ENCODE measurements around the gene MUS81. TPM values are rescaled to one million over a fixed set of nuclear protein-coding genes. Genes with fewer than 3 reads are reported as not detected.

The MUS81 gene
- total and polyA plus RNA-seq, 7 donors = 33.5 to 61.8 (median 42.9) TPM

DNA sequence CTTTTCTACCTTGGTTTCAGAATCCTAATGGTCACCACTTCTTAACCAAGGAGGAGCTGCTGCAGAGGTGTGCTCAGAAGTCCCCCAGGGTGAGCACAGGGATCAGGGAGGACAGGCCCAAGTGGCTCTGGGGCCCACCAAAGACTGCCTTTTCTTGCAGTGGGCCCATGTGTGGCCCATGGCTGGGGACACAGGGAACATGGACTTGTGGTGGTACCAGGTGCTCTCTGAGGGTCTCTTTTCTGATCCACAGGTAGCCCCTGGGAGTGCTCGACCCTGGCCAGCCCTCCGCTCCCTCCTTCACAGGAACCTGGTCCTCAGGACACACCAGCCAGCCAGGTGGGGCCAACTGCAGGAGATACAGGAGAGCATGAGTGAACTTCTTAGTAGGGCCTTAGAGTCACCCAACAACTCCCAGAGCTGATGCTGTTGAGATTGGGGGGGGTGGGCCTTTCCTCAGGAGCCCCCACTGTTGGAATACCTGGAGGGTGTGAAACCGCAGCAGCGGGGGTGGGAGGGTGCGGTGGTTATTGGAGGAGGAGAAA is 2.0 kb downstream of the MUS81 start:
- intact Hi-C loops (cut with DNase I) = no loop called here
- peak overlapping the region; percentile 89 to 99 (median 95) for H3K27ac ChIP-seq
- H3K36me3 ChIP-seq = peaks cover 17 to 56% (median 49%) of the 10 kb centered on the region in 4 donors
- peaks cover 0 to 41% (median 27%) of the 10 kb centered on the region in 4 donors for H3K4me1 ChIP-seq
- TF ChIP-seq EP300 (IDR thresholded peaks at IDR 0.05) (no peak), POLR2A (IDR thresholded peaks at IDR 0.05) (no peak), POLR2AphosphoS5 (IDR thresholded peaks at IDR 0.05) (no peak)
- TF ChIP-seq, protein P1, sequence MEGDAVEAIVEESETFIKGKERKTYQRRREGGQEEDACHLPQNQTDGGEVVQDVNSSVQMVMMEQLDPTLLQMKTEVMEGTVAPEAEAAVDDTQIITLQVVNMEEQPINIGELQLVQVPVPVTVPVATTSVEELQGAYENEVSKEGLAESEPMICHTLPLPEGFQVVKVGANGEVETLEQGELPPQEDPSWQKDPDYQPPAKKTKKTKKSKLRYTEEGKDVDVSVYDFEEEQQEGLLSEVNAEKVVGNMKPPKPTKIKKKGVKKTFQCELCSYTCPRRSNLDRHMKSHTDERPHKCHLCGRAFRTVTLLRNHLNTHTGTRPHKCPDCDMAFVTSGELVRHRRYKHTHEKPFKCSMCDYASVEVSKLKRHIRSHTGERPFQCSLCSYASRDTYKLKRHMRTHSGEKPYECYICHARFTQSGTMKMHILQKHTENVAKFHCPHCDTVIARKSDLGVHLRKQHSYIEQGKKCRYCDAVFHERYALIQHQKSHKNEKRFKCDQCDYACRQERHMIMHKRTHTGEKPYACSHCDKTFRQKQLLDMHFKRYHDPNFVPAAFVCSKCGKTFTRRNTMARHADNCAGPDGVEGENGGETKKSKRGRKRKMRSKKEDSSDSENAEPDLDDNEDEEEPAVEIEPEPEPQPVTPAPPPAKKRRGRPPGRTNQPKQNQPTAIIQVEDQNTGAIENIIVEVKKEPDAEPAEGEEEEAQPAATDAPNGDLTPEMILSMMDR (IDR thresholded peaks at IDR 0.05) = no peak
- 79 to 88% methylated on average over 5 of the region's 5 CpGs for WGBS, 2 donors
- no peaks in the 10 kb centered on the region for H3K9me3 ChIP-seq
- peak; percentile 59 for DNase-seq
- no peak overlapping the region for H3K4me3 ChIP-seq
- no peaks in the 10 kb centered on the region for H3K27me3 ChIP-seq

DNA sequence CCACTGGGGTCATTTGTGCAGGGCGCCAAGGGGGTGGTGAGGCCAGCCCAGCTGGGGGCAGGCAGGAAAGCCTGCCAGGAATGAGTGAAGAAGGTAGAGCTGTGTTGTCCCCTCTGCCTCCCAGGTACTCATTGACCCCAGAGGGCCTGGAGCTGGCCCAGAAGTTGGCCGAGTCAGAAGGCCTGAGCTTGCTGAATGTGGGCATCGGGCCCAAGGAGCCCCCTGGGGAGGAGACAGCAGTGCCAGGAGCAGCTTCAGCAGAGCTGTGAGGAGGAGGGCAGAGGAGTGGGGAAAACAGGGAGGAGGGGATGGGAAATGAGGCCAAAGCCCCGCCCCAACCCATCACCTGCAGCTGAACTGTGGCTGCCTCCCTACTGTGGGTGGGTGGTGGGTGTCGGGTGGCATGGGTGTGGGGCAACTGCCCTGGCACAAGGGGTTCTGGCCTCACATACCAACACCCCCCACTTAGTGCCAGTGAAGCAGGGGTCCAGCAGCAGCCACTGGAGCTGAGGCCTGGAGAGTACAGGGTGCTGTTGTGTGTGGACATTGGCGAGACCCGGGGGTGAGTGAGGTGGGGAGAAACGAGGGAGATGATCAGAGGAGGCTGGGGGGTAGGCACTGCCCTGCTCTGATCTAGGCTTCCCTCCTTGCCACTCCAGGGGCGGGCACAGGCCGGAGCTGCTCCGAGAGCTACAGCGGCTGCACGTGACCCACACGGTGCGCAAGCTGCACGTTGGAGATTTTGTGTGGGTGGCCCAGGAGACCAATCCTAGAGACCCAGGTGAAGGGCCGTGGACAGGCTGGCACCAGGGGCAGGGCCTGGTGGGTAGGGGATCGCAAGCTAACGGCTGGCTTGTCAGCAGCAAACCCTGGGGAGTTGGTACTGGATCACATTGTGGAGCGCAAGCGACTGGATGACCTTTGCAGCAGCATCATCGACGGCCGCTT is 3.0 kb downstream of the MUS81 start:
- H3K36me3 ChIP-seq = peaks cover 23 to 66% (median 56%) of the 10 kb centered on the region in 4 donors
- H3K4me3 ChIP-seq = no peak overlapping the region
- WGBS, 2 donors = 93% methylated on average over 24 of the region's 24 CpGs
- H3K9me3 ChIP-seq = no peaks in the 10 kb centered on the region
- DNase-seq = peak; percentile 70
- TF ChIP-seq POLR2AphosphoS5 (IDR thresholded peaks at IDR 0.05) (peak in 1 of 4 donors; percentile 2), POLR2A (IDR thresholded peaks at IDR 0.05) (no peak)
- H3K27me3 ChIP-seq = no peaks in the 10 kb centered on the region
- H3K4me1 ChIP-seq = peaks cover 0 to 49% (median 34%) of the 10 kb centered on the region in 4 donors
- H3K27ac ChIP-seq = peak overlapping the region; percentile 30 to 99 (median 90)
- intact Hi-C loops (cut with DNase I) = no loop called here

DNA sequence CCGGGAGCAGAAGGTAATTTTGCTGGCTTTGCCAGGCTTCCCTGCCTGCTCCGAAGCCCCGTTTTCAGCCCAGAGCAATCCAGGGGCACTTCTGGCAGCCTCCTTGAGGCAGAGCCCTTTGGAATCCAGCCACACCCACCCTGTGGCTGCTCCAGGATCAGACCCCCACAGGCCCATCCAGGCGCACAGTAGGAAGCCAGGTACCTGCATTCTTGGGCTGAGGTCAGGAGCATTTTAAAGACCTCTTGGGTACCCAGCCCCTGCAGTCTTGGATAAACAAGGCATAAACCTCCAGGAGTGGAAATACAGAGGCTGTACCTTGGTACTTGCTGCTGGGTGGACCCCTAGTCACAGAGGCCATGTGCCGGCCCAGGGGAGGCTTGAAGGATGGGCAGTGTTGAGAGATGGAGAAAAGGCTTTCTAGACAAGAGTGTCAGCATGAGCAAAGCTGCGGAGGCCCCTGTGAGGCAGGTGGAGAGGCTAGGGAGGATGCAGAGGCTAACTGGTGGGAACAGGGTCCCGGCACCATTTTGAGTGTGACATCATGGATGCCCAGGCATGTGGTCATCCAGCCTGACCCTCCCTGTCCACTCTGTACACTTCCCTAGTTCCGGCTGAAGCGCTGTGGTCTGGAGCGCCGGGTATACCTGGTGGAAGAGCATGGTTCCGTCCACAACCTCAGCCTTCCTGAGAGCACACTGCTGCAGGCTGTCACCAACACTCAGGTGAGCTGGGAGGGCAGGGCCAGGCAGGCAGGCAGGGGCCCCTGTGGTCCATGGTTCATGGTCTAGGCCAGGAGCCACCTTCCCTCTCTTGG is 3.9 kb downstream of the MUS81 start:
- WGBS, 2 donors = 85 to 90% methylated on average over 12 of the region's 12 CpGs
- no peaks in the 10 kb centered on the region for H3K27me3 ChIP-seq

DNA sequence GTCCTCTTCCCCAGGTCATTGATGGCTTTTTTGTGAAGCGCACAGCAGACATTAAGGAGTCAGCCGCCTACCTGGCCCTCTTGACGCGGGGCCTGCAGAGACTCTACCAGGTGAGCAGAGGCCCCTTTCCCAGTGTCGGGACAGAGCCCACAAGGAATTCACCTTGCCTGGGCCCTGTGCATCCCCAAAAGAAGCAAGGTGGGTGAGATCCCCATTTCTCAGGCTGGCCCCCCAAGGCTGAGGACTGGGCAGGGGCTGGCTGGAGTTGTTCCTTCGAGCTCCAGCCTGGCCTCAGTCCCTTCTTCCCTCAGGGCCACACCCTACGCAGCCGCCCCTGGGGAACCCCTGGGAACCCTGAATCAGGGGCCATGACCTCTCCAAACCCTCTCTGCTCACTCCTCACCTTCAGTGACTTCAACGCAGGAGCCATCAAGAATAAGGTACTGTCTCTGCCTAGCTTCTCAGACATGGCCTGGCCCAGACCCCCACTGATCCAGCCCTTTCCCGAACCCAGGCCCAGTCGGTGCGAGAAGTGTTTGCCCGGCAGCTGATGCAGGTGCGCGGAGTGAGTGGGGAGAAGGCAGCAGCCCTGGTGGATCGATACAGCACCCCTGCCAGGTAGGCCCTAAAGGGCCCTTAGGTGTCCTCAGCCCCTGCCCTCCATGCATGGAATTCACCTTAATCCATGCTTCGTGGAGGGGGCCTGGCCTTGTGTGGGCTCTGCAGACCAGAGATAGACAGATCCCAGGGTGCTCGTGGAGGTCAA is 4.7 kb downstream of the MUS81 start:
- Histone ChIP-seq H3K36me3 (peaks cover 23 to 83% (median 60%) of the 10 kb centered on the region in 4 donors), H3K27ac (peak overlapping the region in 1 of 4 donors; percentile 99), H3K9me3 (no peaks in the 10 kb centered on the region), H3K27me3 (no peaks in the 10 kb centered on the region), H3K4me3 (no peak overlapping the region), H3K4me1 (peaks cover 0 to 46% (median 35%) of the 10 kb centered on the region in 4 donors)
- intact Hi-C loops (cut with DNase I) = no loop called here
- no peak for TF ChIP-seq EP300 (IDR thresholded peaks at IDR 0.05)
- whole genome bisulfite sequencing, 2 donors = 88 to 91% methylated on average over 18 of the region's 18 CpGs
- DNase-seq = no peak

More for the DNA sequence above, 3.9 kb downstream of the MUS81 start:
- Histone ChIP-seq H3K4me3 (no peak overlapping the region), H3K36me3 (peaks cover 23 to 75% (median 56%) of the 10 kb centered on the region in 4 donors), H3K9me3 (no peaks in the 10 kb centered on the region), H3K27ac (peak overlapping the region in 3 of 4 donors; percentile 89 to 99 (median 92)), H3K4me1 (peaks cover 0 to 49% (median 35%) of the 10 kb centered on the region in 4 donors)
- intact Hi-C loops (cut with DNase I) = no loop called here
- no peak for DNase-seq
- TF ChIP-seq POLR2AphosphoS5 (IDR thresholded peaks at IDR 0.05) (peak in 1 of 4 donors; percentile 5), EP300 (IDR thresholded peaks at IDR 0.05) (no peak)

DNA sequence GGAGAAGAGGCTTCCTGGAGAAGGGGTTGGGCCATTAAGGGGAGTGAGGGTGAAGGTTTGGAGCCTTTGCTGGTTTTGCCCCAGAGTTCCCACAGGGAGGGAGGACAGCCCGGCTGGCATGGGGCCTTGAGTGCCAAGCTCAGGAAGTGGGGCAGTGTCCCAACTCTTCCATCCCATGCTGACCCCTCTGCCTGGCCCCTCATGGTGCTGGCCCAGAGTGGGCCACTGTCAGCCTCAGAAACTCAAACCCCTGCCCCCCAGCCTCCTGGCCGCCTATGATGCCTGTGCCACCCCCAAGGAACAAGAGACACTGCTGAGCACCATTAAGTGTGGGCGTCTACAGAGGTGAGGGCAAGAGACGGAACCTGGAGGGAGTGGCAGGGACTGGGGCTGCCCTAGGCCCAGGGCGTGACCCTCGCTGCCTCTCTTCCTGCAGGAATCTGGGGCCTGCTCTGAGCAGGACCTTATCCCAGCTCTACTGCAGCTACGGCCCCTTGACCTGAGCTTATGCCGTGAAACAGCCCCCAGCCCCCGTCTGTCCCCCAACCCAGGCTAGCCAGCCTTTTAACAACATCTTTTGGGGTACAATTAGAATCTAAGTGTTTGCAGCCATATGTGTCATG is 5.4 kb downstream of the MUS81 start:
- WGBS, 2 donors = 83 to 89% methylated on average over 9 of the region's 9 CpGs

More for the DNA sequence above, 5.4 kb downstream of the MUS81 start:
- Histone ChIP-seq H3K36me3 (peaks cover 23 to 88% (median 60%) of the 10 kb centered on the region in 4 donors), H3K4me3 (no peak overlapping the region), H3K27me3 (no peaks in the 10 kb centered on the region), H3K27ac (no peak overlapping the region), H3K4me1 (peaks cover 0 to 53% (median 40%) of the 10 kb centered on the region in 4 donors), H3K9me3 (no peaks in the 10 kb centered on the region)
- DNase-seq = no peak
- intact Hi-C loops (cut with DNase I) = no loop called here
- TF ChIP-seq POLR2A (IDR thresholded peaks at IDR 0.05) (no peak), EP300 (IDR thresholded peaks at IDR 0.05) (no peak), POLR2AphosphoS5 (IDR thresholded peaks at IDR 0.05) (no peak)
- TF ChIP-seq, protein P1 (IDR thresholded peaks at IDR 0.05) = no peak
